Cortex of kidney (tissue), 1 donor: ENCODE results near the gene PDIK1L.

Source experiments
- DNase-seq: peaks from one replicate; lab custom pipeline; 2025; lab: John Stamatoyannopoulos, UW

PDIK1L gene

DNA sequence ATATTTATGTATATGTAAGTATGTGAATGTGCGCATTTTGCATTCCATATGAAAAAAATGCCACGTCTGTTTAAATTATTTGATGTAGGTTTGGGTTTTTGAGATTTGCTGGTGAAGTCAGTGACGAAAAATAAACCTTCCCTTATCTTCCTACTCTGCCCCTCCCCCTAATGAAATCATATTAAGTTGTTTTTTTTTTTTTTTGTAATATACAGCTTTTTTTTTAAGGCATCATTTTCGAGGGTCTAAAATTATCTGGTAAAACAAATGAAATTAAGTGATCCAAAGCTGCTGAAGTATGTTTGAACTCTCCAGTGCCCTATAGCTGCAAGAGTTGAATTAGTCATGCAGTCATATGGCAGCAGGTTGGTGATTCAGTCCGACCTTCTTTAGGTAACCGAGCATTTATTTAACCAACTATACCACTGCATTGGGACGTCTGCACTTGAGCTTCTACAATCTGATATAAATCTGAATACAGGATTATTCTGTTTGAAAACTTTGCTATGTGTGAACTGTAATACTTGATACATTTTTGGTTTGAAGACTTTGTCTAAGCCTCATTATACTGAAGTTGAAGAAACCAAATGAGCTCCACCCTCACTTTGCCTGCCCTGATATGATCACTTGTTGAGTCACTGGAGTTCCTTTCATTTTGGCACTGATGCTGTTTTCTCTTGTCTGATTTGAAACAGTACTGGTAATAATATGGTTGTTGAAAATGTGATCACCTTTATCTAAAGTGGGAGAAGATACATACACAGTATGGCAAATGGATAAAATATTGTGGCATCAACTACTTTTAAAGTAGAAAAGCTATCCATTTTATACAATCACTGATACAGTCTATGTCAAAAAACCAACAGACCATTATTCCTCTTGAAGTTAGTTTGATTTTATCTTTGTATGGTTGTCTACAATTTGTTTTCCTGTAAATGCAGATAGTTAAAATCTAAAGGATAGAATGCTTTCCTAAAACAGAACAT lies 11.7 kb downstream of the PDIK1L start:
- no peak for DNase-seq

DNA sequence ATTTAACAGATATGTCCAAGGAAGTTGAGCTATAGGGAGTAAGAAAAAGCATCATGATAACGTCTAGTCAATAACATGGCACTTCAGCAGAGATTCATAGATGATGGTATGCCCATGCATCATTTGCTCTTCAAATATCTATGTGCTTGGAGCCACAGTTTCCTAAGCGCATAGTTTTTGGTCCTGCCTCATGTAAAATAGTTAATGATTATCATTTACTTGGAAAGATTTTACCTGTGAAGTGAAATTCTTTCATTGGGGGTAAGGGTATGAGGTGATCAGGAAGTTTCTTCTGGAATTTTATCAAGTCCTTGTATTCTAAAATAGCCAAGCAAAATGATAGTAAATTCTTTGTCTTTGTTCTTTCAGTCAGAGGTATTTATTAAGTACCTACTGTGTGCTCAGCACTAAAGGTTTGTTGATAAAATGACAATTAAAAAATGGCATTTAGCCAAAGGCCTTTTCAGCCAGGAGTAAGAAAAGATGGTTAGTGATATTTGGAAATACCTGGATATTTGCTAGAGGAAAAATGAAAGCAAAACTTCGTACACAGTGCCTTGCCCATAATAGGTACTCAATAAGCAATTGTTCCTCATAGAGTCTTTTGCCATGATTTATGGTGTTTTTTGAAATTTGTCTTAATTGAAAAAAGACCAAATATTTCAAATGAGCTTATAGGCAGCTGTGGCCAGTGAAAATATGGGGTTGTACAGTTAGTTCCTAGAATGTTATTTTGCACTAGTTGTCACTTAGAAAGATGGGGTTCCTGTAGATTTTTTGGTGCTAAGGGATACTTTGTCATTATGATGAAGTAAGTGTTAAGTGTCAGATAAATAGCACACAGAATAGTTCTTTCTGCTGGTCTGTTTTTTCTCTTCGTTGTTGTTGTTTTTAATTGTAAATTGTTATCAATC lies 13.1 kb downstream of the PDIK1L start:
- DNase-seq, result no peak

DNA sequence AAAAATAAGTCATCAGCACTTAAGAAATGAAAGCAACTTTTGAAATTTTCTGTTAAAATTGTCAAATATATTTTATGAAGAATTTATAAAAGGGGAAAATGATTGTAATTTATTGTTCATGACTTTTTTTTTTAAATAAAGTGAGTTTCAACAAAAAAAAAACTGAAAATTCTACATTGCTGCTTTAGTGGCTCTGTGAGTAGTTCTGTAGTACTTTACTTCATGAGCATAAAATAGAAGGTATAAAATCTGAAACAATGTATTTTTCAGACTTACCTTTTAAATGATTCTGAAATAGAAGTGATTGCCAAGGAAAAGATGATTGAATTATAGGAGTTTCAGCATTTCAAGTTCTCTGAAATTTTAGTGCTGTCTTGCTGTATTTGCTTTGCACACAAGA lies 13.8 kb downstream of the PDIK1L start:
- DNase-seq, result no peak

DNA sequence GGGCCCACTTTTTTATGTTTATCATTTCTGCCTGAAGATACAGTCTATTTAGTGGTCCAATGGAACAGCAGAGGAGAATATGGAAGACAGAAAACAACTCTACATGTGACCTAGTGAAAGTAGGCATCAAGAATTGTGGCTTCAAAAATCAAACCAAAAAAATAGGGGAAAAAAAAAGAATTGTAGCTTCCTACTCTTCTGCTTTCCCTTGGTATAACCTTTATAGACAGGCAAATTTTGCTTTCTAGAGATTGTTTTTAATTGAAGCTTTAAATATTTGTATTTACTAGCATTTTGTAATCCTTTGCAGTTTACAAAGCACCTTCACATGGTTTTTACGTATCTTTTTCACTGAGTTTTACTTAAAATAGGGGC lies 14.3 kb downstream of the PDIK1L start:
- no peak for DNase-seq

DNA sequence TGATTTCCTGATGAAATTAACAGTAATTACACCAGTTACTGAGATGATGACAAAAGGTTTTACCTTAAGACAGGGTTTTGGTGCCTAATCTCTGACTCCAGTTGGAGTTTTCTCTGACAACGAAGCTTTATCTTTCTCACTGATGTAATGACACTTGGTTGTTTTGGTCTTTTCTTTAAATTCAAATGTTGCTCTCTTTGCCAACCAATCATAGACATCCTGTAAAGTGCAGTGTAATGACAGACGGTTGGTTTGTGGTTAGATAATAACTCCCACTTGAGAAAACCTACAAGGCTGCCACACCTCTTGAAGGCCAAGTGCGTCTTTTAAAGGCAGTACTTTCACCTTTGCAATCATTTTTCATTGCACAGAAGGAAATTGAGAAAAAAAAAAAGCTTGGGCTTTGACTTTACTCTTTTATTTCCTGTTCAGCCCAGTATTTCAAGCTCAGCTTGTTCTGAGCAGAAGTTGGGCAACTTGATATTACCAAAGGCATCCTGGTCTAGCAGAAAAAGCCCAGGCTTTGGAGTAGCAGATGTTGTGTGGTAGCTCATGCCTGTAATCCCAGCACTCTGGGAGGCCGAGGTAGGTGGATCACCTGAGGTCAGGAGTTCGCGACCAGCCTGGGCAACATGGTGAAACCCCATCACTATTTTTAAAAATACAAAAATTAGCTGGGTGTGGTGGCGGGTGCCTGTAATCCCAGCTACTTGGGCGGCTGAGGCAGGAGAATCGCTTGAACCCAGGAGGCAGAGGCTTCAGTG lies 14.9 kb downstream of the PDIK1L start:
- DNase-seq, result no peak

DNA sequence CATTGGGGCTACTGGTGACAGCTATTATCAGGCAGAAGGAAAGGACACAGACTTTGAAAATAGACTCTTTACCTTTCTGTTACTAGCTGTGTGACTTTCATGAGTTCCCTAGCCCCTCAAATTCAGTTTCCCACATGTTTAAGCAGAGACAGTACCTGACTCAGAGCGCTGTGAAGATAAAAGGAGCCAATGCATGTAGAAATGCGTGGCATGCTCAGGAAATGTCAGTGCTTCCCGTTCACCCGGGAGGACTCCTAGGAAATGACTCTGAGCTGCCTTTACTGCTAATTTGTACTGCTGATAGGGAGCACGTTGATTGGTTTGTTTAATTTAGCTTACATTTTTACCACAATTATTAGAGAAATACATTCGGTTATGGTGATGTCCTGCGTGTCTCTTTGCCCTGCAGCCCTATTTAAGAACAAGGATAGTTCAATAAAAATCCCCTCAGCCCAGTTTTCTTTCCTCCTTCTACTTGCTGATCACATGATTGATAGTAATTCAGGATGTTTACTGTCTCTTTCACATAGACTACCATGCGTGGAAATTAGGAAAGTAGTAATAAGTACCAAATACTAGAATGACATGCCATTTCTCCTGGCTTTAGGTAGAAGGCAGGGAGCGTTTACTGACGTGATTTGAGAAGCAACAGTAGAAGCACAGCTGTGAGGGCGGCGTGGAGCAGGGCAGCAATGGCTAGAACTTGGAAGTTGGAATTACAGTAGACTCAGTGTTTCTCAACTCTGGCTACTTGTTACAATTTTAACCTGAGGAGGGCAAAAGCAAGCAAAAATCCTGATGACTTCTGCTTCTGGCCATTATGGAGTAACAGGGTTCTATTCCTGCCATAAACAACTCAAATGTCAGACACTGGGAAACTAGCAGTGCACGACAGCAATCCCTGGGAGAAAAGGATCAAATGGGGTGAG lies 15.9 kb downstream of the PDIK1L start:
- DNase-seq, result no peak

DNA sequence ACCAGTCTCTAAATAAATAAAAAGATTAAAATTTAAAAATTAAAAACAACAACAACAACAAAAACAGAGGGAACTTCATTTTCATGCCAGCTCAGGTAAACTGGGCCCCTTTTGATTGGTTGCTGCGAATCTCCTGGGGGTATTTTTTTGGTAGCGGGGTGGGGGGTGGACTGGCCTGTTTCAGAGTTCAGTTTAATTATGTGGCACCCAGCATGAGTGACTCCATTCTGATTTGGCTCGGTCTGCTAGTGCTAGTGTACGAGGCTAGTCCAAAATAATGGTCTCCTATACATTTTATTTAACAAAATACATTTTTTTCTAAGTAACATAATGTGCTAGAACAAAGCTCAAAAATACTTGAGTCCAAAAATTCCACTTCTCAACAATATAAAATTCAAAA lies 18.2 kb downstream of the PDIK1L start:
- DNase-seq, result no peak

DNA sequence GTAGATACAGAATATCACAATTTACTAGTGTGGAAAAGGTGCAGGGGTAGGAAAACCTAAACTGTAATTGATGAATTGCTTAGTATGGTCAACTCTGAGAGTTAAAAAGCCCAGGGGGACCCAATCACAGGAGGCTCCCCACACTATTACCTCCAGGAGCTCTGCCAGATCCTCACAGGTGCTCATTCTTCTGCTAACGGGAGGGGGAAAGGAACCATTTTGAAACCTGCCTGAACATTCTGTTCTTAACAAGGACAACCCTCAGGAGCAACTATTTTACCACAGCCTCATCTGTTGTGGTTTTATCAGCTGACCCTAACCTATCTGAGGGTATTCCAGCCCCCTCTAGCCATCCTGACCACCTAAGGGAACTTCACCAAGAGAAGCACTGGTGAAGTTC lies 19.1 kb downstream of the PDIK1L start:
- DNase-seq, result no peak

DNA sequence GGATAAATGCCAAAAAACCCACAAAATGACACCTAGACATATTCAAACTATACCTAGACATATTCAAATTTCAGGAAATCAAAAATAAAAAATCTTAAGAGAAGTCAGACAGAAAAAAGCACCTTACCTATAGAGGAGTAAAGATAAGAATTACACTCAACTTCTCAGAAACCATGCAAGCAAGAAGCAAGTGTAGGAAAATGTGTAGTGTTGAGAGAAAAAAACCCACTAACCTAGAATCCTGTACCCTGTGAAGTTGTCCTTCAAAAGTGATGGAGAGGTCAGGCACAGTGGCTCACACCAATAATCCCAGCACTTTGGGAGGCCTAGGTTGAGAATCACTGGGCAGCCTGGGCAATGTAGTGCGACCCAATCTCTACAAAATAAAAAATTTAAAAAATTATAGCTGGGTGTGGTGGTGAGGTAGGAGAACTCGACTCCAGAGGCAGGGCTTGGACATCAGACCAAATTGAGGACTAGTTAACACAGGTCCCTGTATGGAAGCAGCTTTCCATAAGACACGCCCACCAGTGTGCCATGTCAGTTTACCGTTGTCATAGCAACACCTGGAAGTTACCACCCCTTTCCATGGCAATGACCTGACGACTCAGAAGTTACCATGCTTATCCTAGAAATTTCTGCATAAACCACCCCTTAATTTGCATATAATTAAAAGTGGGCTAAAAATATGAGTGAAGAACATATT lies 20.7 kb downstream of the PDIK1L start:
- no peak for DNase-seq

DNA sequence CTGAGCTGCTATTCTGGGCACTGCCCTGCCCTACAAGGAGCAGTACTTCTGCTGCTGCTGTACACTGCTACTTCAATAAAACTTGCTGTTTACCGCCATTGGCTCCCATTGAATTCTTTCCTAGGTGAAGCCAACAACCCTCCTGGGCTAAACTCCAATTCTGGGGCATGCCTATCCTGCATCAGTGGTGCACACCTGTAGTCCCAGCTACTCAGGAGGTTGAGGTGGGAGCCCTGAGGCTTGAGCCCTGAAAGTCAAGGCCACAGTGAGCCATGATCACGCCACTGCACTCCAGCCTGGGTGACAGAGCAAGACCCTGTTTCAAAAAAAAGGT lies 21.2 kb downstream of the PDIK1L start:
- DNase-seq, result no peak

DNA sequence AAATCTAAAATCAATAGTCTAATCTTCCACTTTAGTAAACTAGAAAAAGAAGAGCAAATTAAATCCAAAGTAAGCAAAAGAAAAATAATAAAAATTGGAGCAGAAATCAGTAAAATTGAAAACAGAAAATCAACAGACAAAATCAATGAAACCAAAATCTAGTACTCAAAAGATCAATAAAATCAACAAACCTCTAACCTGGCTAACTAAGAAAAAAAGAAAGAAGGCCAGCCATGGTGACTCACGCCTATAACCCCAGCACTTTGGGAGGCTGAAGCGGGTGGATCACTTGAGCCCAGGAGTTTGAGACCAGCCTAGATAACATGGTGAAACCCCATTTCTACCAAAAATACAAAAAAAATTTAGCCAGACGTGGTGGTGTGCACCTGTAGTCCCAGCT lies 22.8 kb downstream of the PDIK1L start:
- no peak for DNase-seq

DNA sequence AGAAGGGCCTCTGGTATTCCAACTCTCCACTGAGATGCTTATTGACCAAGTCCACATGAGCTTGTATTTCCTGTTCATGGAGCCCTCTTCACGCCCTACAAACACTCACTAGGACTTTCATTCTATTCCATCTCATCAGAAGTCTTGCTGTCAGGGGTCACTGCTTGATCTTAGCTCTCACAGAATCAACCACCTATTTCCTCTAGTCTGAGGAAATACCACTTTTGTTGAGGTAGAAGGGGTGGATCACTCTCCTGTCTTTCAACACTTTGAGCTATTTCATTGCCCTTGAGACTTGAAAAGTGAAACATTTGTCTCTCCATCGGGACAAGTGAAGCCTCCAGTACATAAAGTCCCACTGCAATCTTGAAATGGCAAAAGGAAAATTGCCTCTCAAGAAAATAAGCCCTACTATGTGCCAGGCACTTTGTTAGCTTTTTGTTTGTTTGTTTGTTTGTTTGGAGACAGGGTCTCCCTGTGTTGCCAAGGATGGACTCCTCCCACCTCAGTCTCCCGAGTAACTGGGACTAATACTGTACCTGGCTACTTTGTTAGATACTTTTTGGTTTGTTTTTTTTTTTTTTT lies 27.4 kb downstream of the PDIK1L start:
- no peak for DNase-seq

DNA sequence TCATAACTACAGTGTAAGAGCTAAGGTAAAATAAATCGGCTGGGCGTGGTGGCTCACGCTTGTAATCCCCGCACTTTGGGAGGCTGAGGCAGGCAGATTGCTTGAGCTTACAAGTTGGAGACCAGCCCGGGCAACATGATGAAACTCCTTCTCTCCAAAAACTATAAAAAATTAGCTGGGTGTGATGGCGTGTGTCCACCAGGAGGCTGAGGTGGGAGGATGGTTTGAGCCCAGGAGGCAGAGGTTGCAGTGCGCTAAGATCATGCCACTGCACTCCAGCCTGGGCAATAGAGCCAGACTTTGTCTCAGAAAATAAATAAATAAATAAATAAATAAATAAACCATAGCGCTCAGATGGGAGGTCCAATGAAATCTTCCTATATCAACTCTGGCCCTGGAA lies 30.5 kb downstream of the PDIK1L start:
- DNase-seq, result no peak

DNA sequence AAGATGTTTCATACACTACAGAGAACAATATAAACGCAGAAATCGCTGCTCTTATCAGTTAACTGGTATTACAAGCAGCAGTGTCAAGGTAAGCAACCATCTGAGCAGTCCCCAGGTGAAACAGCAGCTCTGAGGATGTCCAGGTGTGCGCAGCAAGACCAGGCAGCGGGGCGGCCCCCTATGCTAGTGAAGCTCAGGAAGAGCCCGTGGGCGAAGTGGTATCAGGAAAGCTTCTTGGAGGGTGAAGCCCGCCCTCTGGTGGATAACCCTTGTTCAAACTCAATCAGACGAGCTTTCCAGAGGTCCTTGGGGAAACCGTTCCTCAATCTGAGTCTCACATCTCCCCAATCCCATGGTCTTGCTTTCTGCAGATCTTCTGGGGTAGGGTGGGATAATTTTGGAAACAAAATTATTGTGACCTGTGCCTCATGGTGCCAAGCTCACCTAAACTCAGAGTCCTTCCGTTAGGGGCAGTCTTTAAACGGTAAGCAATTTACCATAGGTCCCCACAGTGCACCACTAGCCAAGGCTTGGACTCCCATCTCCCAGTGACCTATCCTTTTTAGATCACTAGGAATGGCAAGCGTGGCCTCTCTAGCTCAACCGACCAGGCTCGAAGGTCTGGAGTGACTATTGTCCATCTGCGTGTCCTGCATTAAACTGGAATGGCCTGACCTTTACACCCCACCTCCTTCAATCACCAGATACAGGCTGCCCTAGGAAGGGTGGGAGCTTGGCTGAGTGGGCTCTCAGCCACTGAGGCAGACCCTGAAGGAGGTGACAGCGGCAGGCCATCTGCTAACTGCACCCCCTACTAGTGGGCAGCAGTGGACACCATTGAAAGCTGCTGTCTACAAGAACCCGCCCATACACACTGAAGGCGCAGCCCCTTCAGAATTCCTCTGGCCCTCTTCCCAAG lies 33.7 kb downstream of the PDIK1L start:
- DNase-seq, result no peak

DNA sequence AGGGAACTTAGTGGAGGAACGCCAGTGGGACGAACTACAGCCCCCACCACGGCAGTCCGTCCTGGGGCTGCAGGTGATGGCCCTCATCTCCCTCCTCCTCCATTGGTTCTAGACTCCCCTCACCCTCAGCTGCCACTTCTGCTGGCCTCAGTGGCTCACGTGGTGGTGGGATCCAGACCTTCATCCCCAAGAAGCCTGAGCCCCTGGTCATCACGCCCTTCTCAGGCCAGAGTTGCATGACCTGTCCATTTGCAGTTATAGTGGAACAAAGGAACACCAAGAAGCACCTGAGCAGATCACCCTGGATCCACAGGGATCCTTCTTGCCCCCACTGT lies 34.3 kb downstream of the PDIK1L start:
- no peak for DNase-seq

DNA sequence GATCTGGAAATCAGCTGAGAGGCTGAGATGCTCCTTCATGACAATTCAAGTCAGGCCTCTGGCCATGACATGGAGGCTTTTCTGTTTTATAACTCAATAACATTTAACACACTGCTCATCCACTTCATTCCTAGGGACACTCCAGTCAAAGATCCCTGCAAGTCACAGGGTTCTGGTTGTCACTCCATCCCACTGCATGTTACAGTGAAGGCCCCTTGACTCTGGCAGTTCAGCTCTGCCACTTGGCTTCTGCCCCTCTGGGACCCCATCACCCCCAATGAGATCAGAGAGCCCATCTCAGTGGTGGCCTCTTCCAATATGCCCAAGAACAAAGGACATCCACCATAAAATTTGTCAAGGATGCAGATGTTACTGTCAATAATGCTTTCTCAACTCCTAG lies 37.3 kb downstream of the PDIK1L start:
- DNase-seq, result no peak

DNA sequence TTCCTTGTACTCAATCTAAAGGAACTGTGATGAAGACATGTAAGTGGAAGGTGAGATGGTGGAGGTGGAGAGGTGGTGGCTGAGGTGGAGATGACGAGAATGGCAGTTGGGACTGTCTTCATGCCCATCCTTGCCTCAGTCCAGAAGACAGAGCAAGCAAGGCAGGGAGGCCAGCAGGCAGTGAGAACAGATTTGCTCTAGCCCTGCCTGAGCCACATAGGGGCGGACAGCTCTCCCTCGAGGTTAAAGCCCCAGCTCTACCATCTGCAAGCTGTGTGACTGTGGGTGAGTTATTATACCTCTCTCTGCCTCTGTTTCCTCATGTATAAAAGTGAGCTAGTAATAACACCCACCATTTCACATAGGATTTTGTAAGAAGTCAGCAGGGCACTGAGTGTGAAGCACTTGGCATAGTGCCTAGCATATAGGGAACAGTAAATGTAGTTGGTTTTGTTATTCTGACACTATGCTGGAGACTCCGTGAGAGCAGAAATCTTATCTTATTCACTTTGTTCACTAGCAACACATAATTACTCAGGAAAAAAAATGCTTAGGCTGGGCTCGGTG lies 42.4 kb downstream of the PDIK1L start:
- no peak for DNase-seq

DNA sequence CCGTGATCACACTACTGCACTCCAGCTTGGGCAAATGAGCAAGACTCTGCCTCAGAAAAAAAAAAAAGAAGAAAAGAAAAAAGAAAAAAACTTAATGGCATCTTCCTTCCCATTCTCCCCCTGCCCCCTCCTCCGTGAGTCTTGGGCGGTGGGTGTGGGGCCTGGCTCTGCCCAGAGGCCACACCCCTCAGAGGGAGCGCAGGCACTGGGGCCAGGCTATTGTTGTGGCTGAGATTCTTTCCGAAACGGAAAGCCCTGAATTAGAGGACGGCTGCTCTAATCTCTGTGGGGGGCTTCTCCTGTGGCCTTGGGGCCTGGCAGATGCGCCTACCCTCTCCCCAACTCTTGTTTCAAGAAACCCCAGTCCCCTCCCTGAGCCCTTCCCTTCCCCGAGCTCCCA lies 43.1 kb downstream of the PDIK1L start:
- no peak for DNase-seq
